ENCODE data around the gene VENTX.
"Not testable (repeated sequence)": the region's sequence is repeated elsewhere in the genome, so short reads cannot be mapped to it uniquely, and the experiment has no call there.

VENTX gene

GRCh38 chr10:133230387-133231195 is 7.1 kb upstream of the VENTX start:
- H3K79me2 ChIP-seq (ENCODE audit: insufficient read depth, low read length), result no peaks in the 10 kb centered on the region
- H3K4me1 ChIP-seq (ENCODE audit: insufficient read depth, low read length, poor library complexity, severe bottlenecking), result no peaks in the 10 kb centered on the region
- H3F3A ChIP-seq (ENCODE audit: low read depth), result no peaks in the 10 kb centered on the region
- no peak overlapping the region for H2AFZ ChIP-seq (ENCODE audit: low read length)
- no peaks in the 10 kb centered on the region for H3K27me3 ChIP-seq (ENCODE audit: insufficient read depth, low read length, poor library complexity, severe bottlenecking)
- no peaks in the 10 kb centered on the region for H4K20me1 ChIP-seq (ENCODE audit: insufficient read depth, low read length, poor library complexity, severe bottlenecking)
- no peaks in the 10 kb centered on the region for H3K36me3 ChIP-seq (ENCODE audit: insufficient read depth, low read length)
- no peak overlapping the region for H3K4me2 ChIP-seq (ENCODE audit: low read depth, low read length, poor library complexity, severe bottlenecking)
- no peak overlapping the region for H3K9ac ChIP-seq (ENCODE audit: low read depth, low read length, poor library complexity, severe bottlenecking)
- TF ChIP-seq CTCF (conservative IDR thresholded peaks at IDR 0.05; ENCODE audit: low read length) (no peak), EZH2phosphoT487 (IDR thresholded peaks at IDR 0.05; ENCODE audit: borderline replicate concordance) (no peak)
- H3K4me3 ChIP-seq (ENCODE audit: low read length, poor library complexity, severe bottlenecking), result no peak overlapping the region
- H3K9me2 ChIP-seq (replicated peaks; ENCODE audit: low read depth, low read length), result no peaks in the 10 kb centered on the region
- H3K9me3 ChIP-seq (ENCODE audit: insufficient read depth, low read depth, low read length), result peaks cover 4% of the 10 kb centered on the region; the same call in 1 of the 2 replicates

DNA sequence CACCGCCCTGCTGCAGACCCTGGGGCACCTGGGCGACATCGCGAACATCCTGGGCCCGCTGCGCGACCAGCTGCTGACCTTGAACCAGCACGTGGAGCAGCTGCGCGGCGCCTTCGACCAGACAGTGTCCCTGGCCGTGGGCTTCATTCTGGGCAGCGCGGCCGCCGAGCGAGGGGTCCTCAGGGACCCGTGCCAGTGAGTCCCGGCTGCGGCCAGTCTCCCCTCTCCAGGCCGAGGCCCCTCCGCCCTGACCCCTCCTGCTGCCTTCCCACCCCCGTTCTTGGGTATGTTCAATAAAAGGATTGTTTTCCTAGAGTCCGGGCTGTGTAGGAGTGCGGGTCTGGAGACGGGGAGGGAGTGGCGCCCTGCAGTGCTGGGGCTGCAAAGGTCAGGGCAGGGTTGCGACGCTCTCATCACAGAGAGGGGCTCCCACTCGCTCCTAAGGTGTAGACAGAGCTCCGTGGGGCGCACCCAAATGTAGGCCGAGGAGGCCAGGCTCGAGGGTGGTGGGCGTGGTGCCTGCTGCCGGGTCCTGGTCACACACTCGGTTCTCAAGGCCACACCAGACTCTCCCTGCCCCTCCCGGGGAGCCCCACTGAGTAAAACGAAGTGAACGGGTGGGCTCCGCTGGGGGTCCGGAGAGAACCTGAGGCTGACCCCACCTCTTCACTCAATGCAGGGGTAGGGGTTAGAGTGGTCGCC is 6.3 kb upstream of the VENTX start:
- Histone ChIP-seq H3K4me2 (ENCODE audit: low read depth, low read length, poor library complexity, severe bottlenecking) (no peak overlapping the region), H3K9me3 (ENCODE audit: insufficient read depth, low read depth, low read length) (peaks cover 4% of the 10 kb centered on the region; the same call in 1 of the 2 replicates), H3K36me3 (ENCODE audit: insufficient read depth, low read length) (no peaks in the 10 kb centered on the region), H2AFZ (ENCODE audit: low read length) (no peak overlapping the region), H3K4me3 (ENCODE audit: low read length, poor library complexity, severe bottlenecking) (no peak overlapping the region), H3F3A (ENCODE audit: low read depth) (no peaks in the 10 kb centered on the region), H3K4me1 (ENCODE audit: insufficient read depth, low read length, poor library complexity, severe bottlenecking) (no peaks in the 10 kb centered on the region), H4K20me1 (ENCODE audit: insufficient read depth, low read length, poor library complexity, severe bottlenecking) (no peaks in the 10 kb centered on the region), H3K9ac (ENCODE audit: low read depth, low read length, poor library complexity, severe bottlenecking) (no peak overlapping the region), H3K79me2 (ENCODE audit: insufficient read depth, low read length) (no peaks in the 10 kb centered on the region), H3K27me3 (ENCODE audit: insufficient read depth, low read length, poor library complexity, severe bottlenecking) (no peaks in the 10 kb centered on the region), H3K9me2 (replicated peaks; ENCODE audit: low read depth, low read length) (no peaks in the 10 kb centered on the region)
- TF ChIP-seq EZH2phosphoT487 (IDR thresholded peaks at IDR 0.05; ENCODE audit: borderline replicate concordance), result no peak
- TF ChIP-seq CTCF (conservative IDR thresholded peaks at IDR 0.05; ENCODE audit: low read length), result no peak

DNA sequence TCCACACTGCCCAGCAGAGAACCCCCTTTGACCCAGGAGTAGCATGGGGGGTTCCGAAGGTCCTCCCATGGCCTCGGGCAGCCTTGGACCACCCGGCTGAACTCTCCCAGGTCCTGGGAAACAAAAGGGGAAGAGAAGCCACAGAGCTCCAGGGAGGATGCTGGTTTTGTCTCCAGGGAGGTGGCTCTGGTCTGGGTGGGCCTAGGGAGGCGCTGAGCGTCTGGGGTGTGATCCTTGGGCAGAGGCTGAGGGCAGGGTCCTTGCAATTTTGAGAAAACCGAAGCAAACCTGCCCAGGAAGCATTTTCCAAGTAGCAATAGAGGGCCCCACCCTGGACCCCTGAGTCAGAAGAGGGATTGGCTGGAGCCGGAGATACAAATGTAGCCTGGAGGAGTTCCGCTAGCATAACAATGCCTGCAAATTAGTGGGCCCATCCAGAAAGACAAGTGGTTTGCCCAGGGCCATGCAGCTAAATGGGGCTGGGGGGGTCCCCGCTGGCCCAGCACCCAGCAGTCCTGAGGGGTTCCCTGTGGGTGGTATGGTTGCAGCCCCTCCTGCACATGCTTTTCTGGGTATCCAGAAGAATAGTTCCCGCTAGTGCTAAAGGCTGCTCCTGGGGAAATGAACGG is 5.6 kb upstream of the VENTX start:
- Histone ChIP-seq H3K27me3 (ENCODE audit: insufficient read depth, low read length, poor library complexity, severe bottlenecking) (no peaks in the 10 kb centered on the region), H3K9ac (ENCODE audit: low read depth, low read length, poor library complexity, severe bottlenecking) (no peak overlapping the region)
- TF ChIP-seq EZH2phosphoT487 (IDR thresholded peaks at IDR 0.05; ENCODE audit: borderline replicate concordance) (no peak), CTCF (conservative IDR thresholded peaks at IDR 0.05; ENCODE audit: low read length) (no peak)

GRCh38 chr10:133234796-133235195 is 2.9 kb upstream of the VENTX start:
- not testable (repeated sequence) for H3K9me3 ChIP-seq (ENCODE audit: insufficient read depth, low read depth, low read length); H3K36me3 ChIP-seq (ENCODE audit: insufficient read depth, low read length); H3K4me2 ChIP-seq (ENCODE audit: low read depth, low read length, poor library complexity, severe bottlenecking); H3K9ac ChIP-seq (ENCODE audit: low read depth, low read length, poor library complexity, severe bottlenecking); H3K9me2 ChIP-seq (replicated peaks; ENCODE audit: low read depth, low read length); H3K4me3 ChIP-seq (ENCODE audit: low read length, poor library complexity, severe bottlenecking); H2AFZ ChIP-seq (ENCODE audit: low read length); H3K27me3 ChIP-seq (ENCODE audit: insufficient read depth, low read length, poor library complexity, severe bottlenecking); H3F3A ChIP-seq (ENCODE audit: low read depth); H4K20me1 ChIP-seq (ENCODE audit: insufficient read depth, low read length, poor library complexity, severe bottlenecking); H3K79me2 ChIP-seq (ENCODE audit: insufficient read depth, low read length); H3K4me1 ChIP-seq (ENCODE audit: insufficient read depth, low read length, poor library complexity, severe bottlenecking)

More for the DNA sequence above, 5.6 kb upstream of the VENTX start:
- Histone ChIP-seq H3K4me2 (ENCODE audit: low read depth, low read length, poor library complexity, severe bottlenecking) (no peak overlapping the region), H3K36me3 (ENCODE audit: insufficient read depth, low read length) (no peaks in the 10 kb centered on the region), H3K9me2 (replicated peaks; ENCODE audit: low read depth, low read length) (no peaks in the 10 kb centered on the region), H3K9me3 (ENCODE audit: insufficient read depth, low read depth, low read length) (peaks cover 4% of the 10 kb centered on the region; the same call in 1 of the 2 replicates), H3K4me1 (ENCODE audit: insufficient read depth, low read length, poor library complexity, severe bottlenecking) (no peaks in the 10 kb centered on the region), H2AFZ (ENCODE audit: low read length) (no peak overlapping the region), H4K20me1 (ENCODE audit: insufficient read depth, low read length, poor library complexity, severe bottlenecking) (no peaks in the 10 kb centered on the region), H3K79me2 (ENCODE audit: insufficient read depth, low read length) (no peaks in the 10 kb centered on the region), H3F3A (ENCODE audit: low read depth) (no peaks in the 10 kb centered on the region), H3K4me3 (ENCODE audit: low read length, poor library complexity, severe bottlenecking) (no peak overlapping the region)

Data from Loucy (cell line).